OCI-LY7 (cell line): ENCODE measurements around the gene WDR70.
"Not testable (repeated sequence)": the region's sequence is repeated elsewhere in the genome, so short reads cannot be mapped to it uniquely, and the experiment has no call there.

Experiments used
- EZH2phosphoT487 ChIP-seq: fragments of 200-600 bp; sonication (generic); IDR thresholded peaks from 2 replicates; pipeline ENCODE4 v1.6.1; 2018; ENCODE audit warnings: low read depth, borderline replicate concordance, mild to moderate bottlenecking, mixed run types, antibody characterized with exemption, low read length, moderate library complexity, mixed read lengths
- TF ChIP-seq, protein P1 (sequence below): fragments of 200-600 bp; sonication (generic); conservative IDR thresholded peaks from 2 replicates; pipeline ENCODE4 v1.5.1; 2014; ENCODE audit warnings: mild to moderate bottlenecking, antibody characterized with exemption, low read length, moderate library complexity, mixed read lengths

DNA sequence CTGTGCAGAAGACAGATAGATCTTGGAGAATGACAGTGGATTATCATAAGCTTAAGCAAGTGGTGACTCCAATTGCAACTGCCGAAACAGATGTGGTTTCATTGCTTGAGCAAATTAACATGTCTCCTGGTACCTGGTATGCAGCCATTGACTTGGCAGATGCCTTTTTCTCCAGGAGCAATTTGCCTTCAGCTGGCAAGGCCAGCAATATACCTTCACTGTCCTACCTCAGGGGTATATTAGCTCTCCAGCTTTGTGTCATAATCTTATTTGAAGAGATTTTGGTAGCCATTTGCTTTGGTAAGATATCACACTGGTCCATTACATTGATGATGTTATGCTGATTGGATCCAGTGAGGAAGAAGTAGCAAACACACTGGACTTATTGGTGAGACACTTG, 417.3 kb downstream of the WDR70 start:
- TF ChIP-seq, protein P1, sequence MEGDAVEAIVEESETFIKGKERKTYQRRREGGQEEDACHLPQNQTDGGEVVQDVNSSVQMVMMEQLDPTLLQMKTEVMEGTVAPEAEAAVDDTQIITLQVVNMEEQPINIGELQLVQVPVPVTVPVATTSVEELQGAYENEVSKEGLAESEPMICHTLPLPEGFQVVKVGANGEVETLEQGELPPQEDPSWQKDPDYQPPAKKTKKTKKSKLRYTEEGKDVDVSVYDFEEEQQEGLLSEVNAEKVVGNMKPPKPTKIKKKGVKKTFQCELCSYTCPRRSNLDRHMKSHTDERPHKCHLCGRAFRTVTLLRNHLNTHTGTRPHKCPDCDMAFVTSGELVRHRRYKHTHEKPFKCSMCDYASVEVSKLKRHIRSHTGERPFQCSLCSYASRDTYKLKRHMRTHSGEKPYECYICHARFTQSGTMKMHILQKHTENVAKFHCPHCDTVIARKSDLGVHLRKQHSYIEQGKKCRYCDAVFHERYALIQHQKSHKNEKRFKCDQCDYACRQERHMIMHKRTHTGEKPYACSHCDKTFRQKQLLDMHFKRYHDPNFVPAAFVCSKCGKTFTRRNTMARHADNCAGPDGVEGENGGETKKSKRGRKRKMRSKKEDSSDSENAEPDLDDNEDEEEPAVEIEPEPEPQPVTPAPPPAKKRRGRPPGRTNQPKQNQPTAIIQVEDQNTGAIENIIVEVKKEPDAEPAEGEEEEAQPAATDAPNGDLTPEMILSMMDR: not testable (repeated sequence)
- not testable (repeated sequence) for TF ChIP-seq EZH2phosphoT487
